A549 (cell line): ENCODE measurements around the gene MOCOS. TPM values are rescaled to one million over a fixed set of nuclear protein-coding genes. Genes with fewer than 3 reads are reported as not detected.

Experiments
- ATAC-seq, 2 experiments: fragments of 200-7000 bp in 1 of 2; fragments of >200 bp in 1 of 2; cut with Nextera tagmentation in 1 of 2; cut with Tn5 transposase in 1 of 2; 3 replicates each; pipeline versions ENCODE4 v1.8.0 to v1.9.1; 2018 to 2020; ENCODE audit warnings: mild to moderate bottlenecking in 1 of 2, moderate library complexity in 1 of 2
- CTCF ChIA-PET: fragments of 300-600 bp; sonication (Branson Sonifier 250); formaldehyde crosslinking; extraction: SDS; loops from one replicate; lab custom pipeline; 2021; ENCODE audit warnings: antibody characterized with exemption, inconsistent platforms; lab: Yijun Ruan, JAX
- POLR2A ChIA-PET: fragments of 350-600 bp; formaldehyde crosslinking; extraction: SDS; loops from one replicate; lab custom pipeline; 2021; ENCODE audit warnings: antibody characterized with exemption, inconsistent platforms; lab: Yijun Ruan, JAX
- DNase-seq, 2 experiments: peaks; one replicate each; pipeline versions ENCODE4 v3.0.0 to v3.0.0-alpha.2; 2011 to 2016; ENCODE audit warnings: low read depth in 1 of 2, low spot score in 1 of 2
- FAIRE-seq: peaks from 2 replicates; lab custom pipeline; 2011; peaks lifted over from hg19 to GRCh38; lab: Jason Lieb, UNC
- H3K27ac ChIP-seq, 2 experiments: fragments of >200 bp; sonication (Bioruptor Twin); formaldehyde crosslinking; 3 replicates each; pipeline ENCODE4 v1.5.1; 2016 to 2017
- H3K4me1 ChIP-seq: fragments of >200 bp; sonication (Bioruptor Twin); formaldehyde crosslinking; 3 replicates; pipeline ENCODE4 v1.6.1; 2016
- H3K4me2 ChIP-seq: fragments of >200 bp; sonication (Bioruptor Twin); formaldehyde crosslinking; 3 replicates; pipeline ENCODE4 v1.6.1; 2016
- H3K4me3 ChIP-seq: fragments of >200 bp; sonication (Bioruptor Twin); formaldehyde crosslinking; 3 replicates; pipeline ENCODE4 v1.5.1; 2016
- H3K9me3 ChIP-seq: fragments of >200 bp; sonication (Bioruptor Twin); formaldehyde crosslinking; 3 replicates; pipeline ENCODE4 v1.6.1; 2016
- BCL3 ChIP-seq: fragments of >200 bp; sonication (Bioruptor Twin); formaldehyde crosslinking; IDR thresholded peaks from 3 replicates; pipeline ENCODE4 v1.6.1; 2016
- CEBPB ChIP-seq, 2 experiments: fragments of >200 bp in 1 of 2; sonication (Bioruptor Twin) in 1 of 2; formaldehyde crosslinking in 1 of 2; IDR thresholded peaks; 2 replicates each; pipeline ENCODE4 v1.6.1; 2012 to 2016
- CHD4 ChIP-seq: fragments of 200-600 bp; sonication (generic); IDR thresholded peaks from 2 replicates; pipeline ENCODE4 v1.6.1; 2016; ENCODE audit warnings: antibody characterized with exemption, mild to moderate bottlenecking, borderline replicate concordance
- E2F6 ChIP-seq: IDR thresholded peaks from 2 replicates; pipeline ENCODE4 v1.6.1; 2012; ENCODE audit warnings: low read depth, borderline replicate concordance
- EHF ChIP-seq: fragments of 250-450 bp; sonication (Bioruptor Pico); IDR thresholded peaks from 2 replicates; pipeline ENCODE4 v1.5.0; 2020; ENCODE audit warnings: mild to moderate bottlenecking
- EHMT2 ChIP-seq: fragments of 200-600 bp; sonication (generic); IDR thresholded peaks from 2 replicates; pipeline ENCODE4 v1.6.1; 2016; ENCODE audit warnings: antibody characterized with exemption, low read depth, mild to moderate bottlenecking, moderate library complexity
- FOSL2 ChIP-seq, 2 experiments: fragments of 450-650 bp in 1 of 2; fragments of >200 bp in 1 of 2; sonication (Bioruptor Twin) in 1 of 2; formaldehyde crosslinking; IDR thresholded peaks; 2 replicates each; pipeline versions ENCODE4 v1.5.0 to v1.6.1; 2016 to 2020; ENCODE audit warnings: mild to moderate bottlenecking in 1 of 2, moderate library complexity in 1 of 2
- HEYL ChIP-seq: fragments of 250-450 bp; sonication (Bioruptor Pico); IDR thresholded peaks from 2 replicates; pipeline ENCODE4 v1.8.0; 2021; ENCODE audit warnings: mild to moderate bottlenecking, moderate library complexity
- HOXB13 ChIP-seq: fragments of 250-450 bp; sonication (Bioruptor Pico); IDR thresholded peaks from 2 replicates; pipeline ENCODE4 v1.5.0; 2020; ENCODE audit warnings: low read depth, mild to moderate bottlenecking, moderate library complexity
- JUN ChIP-seq, 2 experiments: fragments of >200 bp; sonication (Bioruptor Twin); formaldehyde crosslinking; IDR thresholded peaks; 2 replicates in 1 of 2; 3 replicates in 1 of 2; pipeline ENCODE4 v1.6.1; 2016 to 2017
- MAX ChIP-seq: IDR thresholded peaks from 2 replicates; pipeline ENCODE4 v1.6.1; 2012
- MAZ ChIP-seq: fragments of 150-350 bp; IDR thresholded peaks from 2 replicates; pipeline ENCODE4 v1.6.1; 2014; ENCODE audit warnings: antibody characterized with exemption, low read depth, low read length, borderline replicate concordance
- NFE2L2 ChIP-seq: fragments of 150-350 bp; conservative IDR thresholded peaks from 2 replicates; pipeline ENCODE4 v1.6.1; 2014; ENCODE audit warnings: low read length
- NPAS2 ChIP-seq: fragments of 250-450 bp; sonication (Bioruptor Pico); IDR thresholded peaks from 2 replicates; pipeline ENCODE4 v1.8.0; 2022; ENCODE audit warnings: mild to moderate bottlenecking, moderate library complexity, borderline replicate concordance
- PHF8 ChIP-seq: fragments of 200-600 bp; sonication (generic); IDR thresholded peaks from 2 replicates; pipeline ENCODE4 v1.6.1; 2016; ENCODE audit warnings: low read depth, mild to moderate bottlenecking, antibody characterized with exemption, moderate library complexity, borderline replicate concordance
- RAD21 ChIP-seq, 2 experiments: fragments of >200 bp in 1 of 2; sonication (Bioruptor Twin) in 1 of 2; formaldehyde crosslinking in 1 of 2; IDR thresholded peaks in 1 of 2; conservative IDR thresholded peaks in 1 of 2; 2 replicates in 1 of 2; 3 replicates in 1 of 2; pipeline ENCODE4 v1.6.1; 2012 to 2018; ENCODE audit warnings: inconsistent platforms in 1 of 2
- RCOR1 ChIP-seq: fragments of 150-350 bp; IDR thresholded peaks from 2 replicates; pipeline ENCODE4 v1.6.1; 2014; ENCODE audit warnings: antibody characterized with exemption, low read length, low read depth
- REST ChIP-seq: fragments of 200-600 bp; sonication (generic); IDR thresholded peaks from 2 replicates; pipeline ENCODE4 v1.6.1; 2016; ENCODE audit warnings: antibody characterized with exemption, mild to moderate bottlenecking, moderate library complexity
- RFX5 ChIP-seq: fragments of 450-650 bp; IDR thresholded peaks from 2 replicates; pipeline ENCODE4 v1.7.1; 2014; ENCODE audit warnings: antibody characterized with exemption, mild to moderate bottlenecking, moderate library complexity
- RNF2 ChIP-seq: fragments of 200-600 bp; sonication (generic); IDR thresholded peaks from 2 replicates; pipeline ENCODE4 v1.6.1; 2016; ENCODE audit warnings: low read depth, mild to moderate bottlenecking, antibody characterized with exemption, moderate library complexity, borderline replicate concordance
- TFCP2L1 ChIP-seq: fragments of 250-450 bp; sonication (Bioruptor Pico); IDR thresholded peaks from 2 replicates; pipeline ENCODE4 v1.5.0; 2021; ENCODE audit warnings: mild to moderate bottlenecking
- TP53 ChIP-seq: fragments of 250-450 bp; sonication (Bioruptor Pico); IDR thresholded peaks from 2 replicates; pipeline ENCODE4 v1.5.0; 2021; ENCODE audit warnings: mild to moderate bottlenecking, moderate library complexity
- WGBS: methylation state at CpG from one replicate; pipeline ENCODE4 v1.1.6; 2017; ENCODE audit errors: missing lambda C conversion rate; 5-methylcytosine and 5-hydroxymethylcytosine counted together
- polyA plus RNA-seq, 4 experiments: library from polyadenylated mRNA; depleted of rRNA in 3 of 4; stranded (reverse); fragments of >200 nt; fragmentation: RNase III in 1 of 4; extraction: RNeasy Plus Mini Kit Qiagen cat#74134 plus additional on column Dnase treatment in 1 of 4; gene quantifications; 2 replicates in 3 of 4; 3 replicates in 1 of 4; pipeline ENCODE4 v1.2.3, GENCODE V29; 2011 to 2017
- TF ChIP-seq, protein P1 (sequence below): fragments of 450-650 bp; IDR thresholded peaks from 2 replicates; pipeline ENCODE4 v1.6.1; 2014; ENCODE audit warnings: antibody characterized with exemption

The MOCOS gene
- polyA plus RNA-seq, 2 of the 4 experiments (the other 2 are of a cell fraction), result 2.7 to 8.1 TPM

- DNase-seq, result no peak
- 100% methylated on average over 9 of the region's 18 CpGs for WGBS
- CTCF ChIA-PET, result no interaction called here
- Histone ChIP-seq H3K4me2 (peak overlapping the region; percentile 89), H3K4me3 (no peak overlapping the region), H3K27ac (no peak overlapping the region), H3K9me3 (no peaks in the 10 kb centered on the region), H3K4me1 (peaks cover 11% of the 10 kb centered on the region; the same call in 2 of the 3 replicates)
- no peak for FAIRE-seq
- POLR2A ChIA-PET, result no interaction called here
- no peak for TF ChIP-seq RNF2
- no peak for TF ChIP-seq REST
- no peak for TF ChIP-seq BCL3
- no peak for TF ChIP-seq EHMT2
- TF ChIP-seq RCOR1, result no peak
- no peak for TF ChIP-seq NFE2L2
- no peak for ATAC-seq
Observed at GRCh38 chr18:36185901-36186460, 1.3 kb upstream of the MOCOS start.

GRCh38 chr18:36186461-36187192, 670 bp upstream of the MOCOS start:
- FAIRE-seq, result no peak
- 47% methylated on average over 17 of the region's 47 CpGs for WGBS
- ATAC-seq, result peak; percentile 41 to 59; a peak in 4 of 6 replicates

DNA sequence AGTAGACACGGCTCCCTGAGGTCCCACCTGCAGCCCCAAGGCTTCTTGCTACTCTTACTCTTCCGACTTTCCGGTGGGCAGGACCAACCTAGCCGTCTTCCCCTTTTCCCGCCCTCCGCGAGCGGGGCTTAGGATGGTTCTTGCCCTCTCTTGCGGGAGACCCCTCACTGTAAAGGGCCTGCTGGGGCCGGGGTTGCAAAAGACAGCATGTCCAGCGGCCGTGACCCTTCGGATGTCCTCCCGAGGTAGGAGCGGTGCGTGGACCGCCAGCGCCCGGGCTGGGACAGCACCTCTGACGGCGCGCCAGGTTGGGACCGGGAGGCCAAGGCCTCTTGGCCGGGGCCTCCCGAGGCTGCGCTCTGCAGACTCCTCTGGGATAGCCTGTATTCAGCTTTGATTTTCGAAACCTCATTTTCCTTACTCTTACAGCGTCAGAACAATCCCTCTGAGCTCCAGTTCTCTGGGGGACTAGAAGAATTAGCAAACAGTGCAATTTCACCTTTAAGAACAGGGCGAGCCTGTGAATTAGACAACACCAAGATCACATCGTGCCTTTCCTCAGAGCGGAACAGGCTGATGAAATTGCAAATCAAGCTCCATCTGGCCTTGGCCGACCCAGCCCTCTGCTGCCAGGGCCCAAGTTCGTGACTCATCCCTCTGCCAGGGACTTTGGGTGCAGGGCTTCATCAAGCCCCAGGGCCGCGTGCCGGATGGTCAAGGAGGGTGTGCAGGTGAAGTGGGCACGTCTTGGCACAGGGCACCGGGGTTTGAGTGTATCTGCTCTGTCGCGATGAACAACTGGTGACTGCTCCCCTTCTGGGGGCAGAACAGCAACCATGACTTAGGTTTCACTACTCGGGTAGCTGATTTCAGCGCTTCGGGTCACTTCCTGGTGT, 777 bp downstream of the MOCOS start:
- TF ChIP-seq CEBPB (IDR thresholded peaks at IDR 0.05) (no peak), MAZ (no peak), E2F6 (peak; percentile 16; the same call in 1 of the 2 replicates), MAX (peak; percentile 59; the same call in 1 of the 2 replicates), FOSL2 (IDR thresholded peaks at IDR 0.05) (no peak), FOSL2 (CRISPR knock-in tag; IDR thresholded peaks at IDR 0.05) (peak; percentile 61; the same call in 1 of the 2 replicates), EHMT2 (no peak), HEYL (CRISPR knock-in tag) (no peak), BCL3 (no peak)
- TF ChIP-seq, protein P1, sequence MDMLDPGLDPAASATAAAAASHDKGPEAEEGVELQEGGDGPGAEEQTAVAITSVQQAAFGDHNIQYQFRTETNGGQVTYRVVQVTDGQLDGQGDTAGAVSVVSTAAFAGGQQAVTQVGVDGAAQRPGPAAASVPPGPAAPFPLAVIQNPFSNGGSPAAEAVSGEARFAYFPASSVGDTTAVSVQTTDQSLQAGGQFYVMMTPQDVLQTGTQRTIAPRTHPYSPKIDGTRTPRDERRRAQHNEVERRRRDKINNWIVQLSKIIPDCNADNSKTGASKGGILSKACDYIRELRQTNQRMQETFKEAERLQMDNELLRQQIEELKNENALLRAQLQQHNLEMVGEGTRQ, result no peak
- no peak for FAIRE-seq
- ATAC-seq, result peak; percentile 45 to 63
- Histone ChIP-seq H3K4me1 (peaks cover 11% of the 10 kb centered on the region; the same call in 2 of the 3 replicates), H3K4me3 (peak overlapping the region; percentile 65), H3K9me3 (no peaks in the 10 kb centered on the region), H3K27ac (peak overlapping the region; percentile 89 to 95), H3K4me2 (peak overlapping the region; percentile 89)
- ChIA-PET POLR2A (no interaction called here), CTCF (no interaction called here)
- DNase-seq, result peak in 1 of 2 experiments; percentile 45
- 28% methylated on average over 24 of the region's 43 CpGs for WGBS

More at GRCh38 chr18:36186461-36187192, 670 bp upstream of the MOCOS start:
- peak overlapping the region; percentile 65 for H3K4me3 ChIP-seq
- peak overlapping the region; percentile 89 for H3K4me2 ChIP-seq
- peaks cover 11% of the 10 kb centered on the region; the same call in 2 of the 3 replicates for H3K4me1 ChIP-seq
- no peak for TF ChIP-seq EHMT2
- no peak for TF ChIP-seq CHD4
- no peak for TF ChIP-seq TFCP2L1 (CRISPR knock-in tag)
- no peak for TF ChIP-seq RAD21 (conservative IDR thresholded peaks at IDR 0.05 in 1 of 2, IDR thresholded peaks at IDR 0.05 in 1 of 2)
- no peak for TF ChIP-seq EHF (CRISPR knock-in tag)
- no peak for TF ChIP-seq RFX5
- no peak for TF ChIP-seq JUN (IDR thresholded peaks at IDR 0.05)
- no peak for TF ChIP-seq PHF8
- no peak for TF ChIP-seq HOXB13 (CRISPR knock-in tag)
- TF ChIP-seq NPAS2, result no peak
- TF ChIP-seq TP53, result no peak
- TF ChIP-seq, all 56 proteins: peak for 0
- POLR2A ChIA-PET, result interaction anchor here (1.3 kb wide), 1 partner anchor 58 kb away, joined by 3 read pairs; the partner anchor contains the start of gene SLC39A6
- DNase-seq, result peak in 1 of 2 experiments; percentile 22
- Histone ChIP-seq H3K9me3 (no peaks in the 10 kb centered on the region), H3K27ac (peak overlapping the region; percentile 89 to 95)
- CTCF ChIA-PET, result interaction anchor here (1.0 kb wide), 1 partner anchor 118 kb away, joined by 3 read pairs; no protein-coding TSS in a partner anchor
